K562 (cell line): ENCODE data around the gene CLIC1. TPM values are rescaled to one million over a fixed set of nuclear protein-coding genes. Genes with fewer than 3 reads are reported as not detected.

Source experiments
- C11orf30 ChIP-seq: fragments of 450-650 bp; IDR thresholded peaks from 2 replicates; pipeline ENCODE4 v1.6.1; 2016; ENCODE audit warnings: low read depth, mild to moderate bottlenecking
- CBX3 ChIP-seq, 2 experiments: IDR thresholded peaks; 1 replicate in 1 of 2; 2 replicates in 1 of 2; pipeline ENCODE4 v1.6.1; 2012; ENCODE audit warnings: inconsistent platforms in 2 of 2, low read length in 2 of 2, borderline replicate concordance in 1 of 2, control low read depth in 1 of 2
- CREM ChIP-seq: IDR thresholded peaks from 2 replicates; pipeline ENCODE4 v1.6.1; 2014; ENCODE audit warnings: antibody characterized with exemption, low read depth
- FOXM1 ChIP-seq, 2 experiments: fragments of 450-650 bp in 1 of 2; sonication (generic) in 1 of 2; formaldehyde crosslinking in 1 of 2; IDR thresholded peaks; 2 replicates each; pipeline versions ENCODE4 v1.6.1 to v1.9.0; 2017 to 2022; ENCODE audit warnings: low read depth in 2 of 2, mild to moderate bottlenecking in 2 of 2, missing genetic modification reagents in 1 of 2, moderate library complexity in 1 of 2
- HEY1 ChIP-seq: fragments of 250-450 bp; sonication (Bioruptor Pico); IDR thresholded peaks from 2 replicates; pipeline ENCODE4 v1.5.0; 2020; ENCODE audit warnings: mild to moderate bottlenecking, moderate library complexity, borderline replicate concordance
- HNRNPL ChIP-seq: fragments of 200-400 bp; formaldehyde crosslinking; IDR thresholded peaks from 2 replicates; pipeline ENCODE4 v1.6.1; 2017; ENCODE audit warnings: low read depth, mild to moderate bottlenecking, low read length
- HSF4 ChIP-seq: fragments of 250-450 bp; sonication (Bioruptor Pico); IDR thresholded peaks from 2 replicates; pipeline ENCODE4 v2.1.2; 2022; ENCODE audit warnings: mild to moderate bottlenecking, moderate library complexity, borderline replicate concordance
- NONO ChIP-seq, 2 experiments: fragments of 200-400 bp in 1 of 2; fragments of 450-650 bp in 1 of 2; formaldehyde crosslinking in 1 of 2; IDR thresholded peaks; 2 replicates each; pipeline ENCODE4 v1.6.1; 2017; ENCODE audit warnings: low read depth in 2 of 2, mild to moderate bottlenecking in 2 of 2, moderate library complexity in 2 of 2, low read length in 1 of 2
- RAD51 ChIP-seq: fragments of 450-650 bp; IDR thresholded peaks from 2 replicates; pipeline ENCODE4 v1.7.1; 2016; ENCODE audit warnings: low read depth, mild to moderate bottlenecking, borderline replicate concordance
- SNRNP70 ChIP-seq: fragments of 200-400 bp; formaldehyde crosslinking; optimal IDR thresholded peaks from 2 replicates; pipeline ENCODE3; 2017; ENCODE audit warnings: low read depth, low read length
- ZNF121 ChIP-seq: sonication (generic); formaldehyde crosslinking; conservative IDR thresholded peaks from 2 replicates; pipeline ENCODE4 v1.8.0; 2022; ENCODE audit warnings: missing genetic modification reagents
- ZNF324 ChIP-seq: fragments of 250-450 bp; sonication (Bioruptor Pico); IDR thresholded peaks from 2 replicates; pipeline ENCODE4 v1.4.0; 2020; ENCODE audit warnings: mild to moderate bottlenecking
- ZNF445 ChIP-seq: fragments of 250-450 bp; sonication (Bioruptor Pico); IDR thresholded peaks from 2 replicates; pipeline ENCODE4 v1.4.0; 2020; ENCODE audit warnings: low read depth, mild to moderate bottlenecking, moderate library complexity
- ZNF551 ChIP-seq: fragments of 250-450 bp; sonication (Bioruptor Pico); IDR thresholded peaks from 2 replicates; pipeline ENCODE4 v1.5.0; 2021; ENCODE audit warnings: mild to moderate bottlenecking, moderate library complexity
- ZNF707 ChIP-seq: fragments of 250-450 bp; sonication (Bioruptor Pico); conservative IDR thresholded peaks from 2 replicates; pipeline ENCODE4 v1.8.0; 2022; ENCODE audit warnings: inconsistent platforms, mild to moderate bottlenecking, moderate library complexity
- ZNF785 ChIP-seq: fragments of 250-450 bp; sonication (Bioruptor Pico); IDR thresholded peaks from 2 replicates; pipeline ENCODE4 v1.4.0; 2020; ENCODE audit warnings: mild to moderate bottlenecking
- polyA plus RNA-seq, 8 experiments: library from polyadenylated mRNA; depleted of rRNA in 4 of 8; stranded (reverse) in 5 of 8; unstranded in 3 of 8; fragments of >200 nt; fragmentation: Nextera tagmentation in 2 of 8; fragmentation: Illumina TruSeq in 1 of 8; extraction: Ambion mirVana in 2 of 8; extraction: Trizol in 1 of 8; gene quantifications; 2 replicates each; pipeline versions ENCODE4 v1.2.1 to v1.2.3, GENCODE V29; 2011 to 2014; ENCODE audit warnings: inconsistent platforms in 1 of 8, missing spikeins in 1 of 8
- total RNA-seq, 7 experiments: library from RNA; depleted of rRNA in 6 of 7; stranded (reverse); fragments of >200 nt in 6 of 7; fragmentation: Illumina TruSeq in 2 of 7; extraction: Trizol in 2 of 7; gene quantifications; 2 replicates each; pipeline versions ENCODE4 v1.2.1 to v1.2.3, GENCODE V29; 2011 to 2021; ENCODE audit warnings: low replicate concordance in 1 of 7
- TF ChIP-seq, protein P1 (sequence below): conservative IDR thresholded peaks from 2 replicates; pipeline ENCODE4 v1.6.1; 2011; ENCODE audit warnings: low read depth, mild to moderate bottlenecking, low read length; ENCODE audit not compliant: control insufficient read depth
- TF ChIP-seq, protein P2 (sequence below): sonication (generic); formaldehyde crosslinking; IDR thresholded peaks from 2 replicates; pipeline ENCODE4 v1.8.0; 2022; ENCODE audit warnings: mild to moderate bottlenecking, low read depth, missing genetic modification reagents
- TF ChIP-seq, protein P3 (sequence below): fragments of 450-650 bp; IDR thresholded peaks from 2 replicates; pipeline ENCODE4 v1.7.1; 2018; ENCODE audit warnings: mild to moderate bottlenecking, low read depth; ENCODE audit not compliant: partially characterized antibody
- TF ChIP-seq, protein P4 (sequence below): fragments of 450-650 bp; IDR thresholded peaks from 2 replicates; pipeline ENCODE4 v1.6.1; 2017; ENCODE audit warnings: mild to moderate bottlenecking, moderate library complexity

Gene CLIC1
- total and polyA plus RNA-seq, 9 of the 15 experiments (the other 6 are each of a cell fraction or from before 2014, with no cell fraction given): 1,267 to 2,419 (median 1,808) TPM

DNA sequence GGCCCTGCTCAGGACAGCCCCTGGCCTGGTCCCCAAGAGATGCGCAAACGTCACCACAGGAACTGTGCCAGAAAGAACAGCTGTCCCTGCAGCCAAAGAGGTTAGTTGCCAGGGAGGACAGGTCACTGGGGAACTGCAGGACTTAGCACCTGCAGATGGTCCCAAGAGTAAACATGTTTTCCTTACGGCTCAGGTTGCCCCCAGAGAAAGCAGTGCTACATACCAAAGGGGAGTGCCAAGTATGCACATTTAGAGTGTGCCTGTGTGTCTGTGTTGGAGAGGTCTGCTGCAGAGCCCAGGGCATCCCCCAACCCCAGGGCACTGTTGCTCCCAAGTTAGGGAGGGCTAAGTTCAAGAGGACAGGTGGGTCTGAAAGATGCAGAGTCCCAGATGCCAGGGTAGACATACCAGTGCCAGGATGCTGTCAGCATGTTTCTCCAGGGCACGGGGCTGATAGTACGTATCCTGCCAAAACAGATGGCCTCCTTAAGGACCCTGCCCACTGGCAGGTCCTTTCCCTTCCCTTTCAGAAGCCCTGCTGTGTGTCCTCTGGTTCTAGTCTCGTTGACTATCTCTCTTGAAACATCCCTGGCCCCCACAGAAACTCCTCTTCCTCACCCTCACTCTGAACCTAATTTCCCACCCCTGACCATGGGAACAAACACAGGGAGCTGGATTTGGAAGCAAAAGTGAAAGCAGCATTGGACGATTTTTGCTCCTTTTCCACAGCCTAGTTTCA, 34.5 kb downstream of the CLIC1 start (continued):
- TF ChIP-seq, protein P1, sequence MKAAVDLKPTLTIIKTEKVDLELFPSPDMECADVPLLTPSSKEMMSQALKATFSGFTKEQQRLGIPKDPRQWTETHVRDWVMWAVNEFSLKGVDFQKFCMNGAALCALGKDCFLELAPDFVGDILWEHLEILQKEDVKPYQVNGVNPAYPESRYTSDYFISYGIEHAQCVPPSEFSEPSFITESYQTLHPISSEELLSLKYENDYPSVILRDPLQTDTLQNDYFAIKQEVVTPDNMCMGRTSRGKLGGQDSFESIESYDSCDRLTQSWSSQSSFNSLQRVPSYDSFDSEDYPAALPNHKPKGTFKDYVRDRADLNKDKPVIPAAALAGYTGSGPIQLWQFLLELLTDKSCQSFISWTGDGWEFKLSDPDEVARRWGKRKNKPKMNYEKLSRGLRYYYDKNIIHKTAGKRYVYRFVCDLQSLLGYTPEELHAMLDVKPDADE: 0 out of 2 replicates have a peak, but pooled peaks have one; percentile 22
- TF ChIP-seq CBX3 (IDR thresholded peaks at IDR 0.05; ENCODE audit: borderline replicate concordance in 1 of 2, low read length in 2 of 2) (no peak), ZNF324 (CRISPR knock-in tag) (no peak), ZNF785 (CRISPR knock-in tag) (no peak), ZNF551 (CRISPR knock-in tag) (no peak), HSF4 (CRISPR knock-in tag) (no peak), CREM (peak; percentile 45; the same call in 1 of the 2 replicates), ZNF707 (CRISPR knock-in tag) (no peak), RAD51 (no peak), SNRNP70 (no peak), FOXM1 (IDR thresholded peaks at IDR 0.05; ENCODE audit: low read depth) (no peak), FOXM1 (CRISPR knock-in tag; IDR thresholded peaks at IDR 0.05; ENCODE audit: low read depth) (no peak), ZNF445 (CRISPR knock-in tag) (no peak), HEY1 (no peak), NONO (IDR thresholded peaks at IDR 0.05; ENCODE audit: low read depth in 2 of 2, low read length in 1 of 2) (no peak), C11orf30 (no peak), HNRNPL (no peak), ZNF121 (CRISPR knock-in tag) (no peak)
- TF ChIP-seq, protein P2, sequence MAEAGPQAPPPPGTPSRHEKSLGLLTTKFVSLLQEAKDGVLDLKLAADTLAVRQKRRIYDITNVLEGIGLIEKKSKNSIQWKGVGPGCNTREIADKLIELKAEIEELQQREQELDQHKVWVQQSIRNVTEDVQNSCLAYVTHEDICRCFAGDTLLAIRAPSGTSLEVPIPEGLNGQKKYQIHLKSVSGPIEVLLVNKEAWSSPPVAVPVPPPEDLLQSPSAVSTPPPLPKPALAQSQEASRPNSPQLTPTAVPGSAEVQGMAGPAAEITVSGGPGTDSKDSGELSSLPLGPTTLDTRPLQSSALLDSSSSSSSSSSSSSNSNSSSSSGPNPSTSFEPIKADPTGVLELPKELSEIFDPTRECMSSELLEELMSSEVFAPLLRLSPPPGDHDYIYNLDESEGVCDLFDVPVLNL (CRISPR knock-in tag): peak; percentile 64; the same call in 1 of the 2 replicates
- TF ChIP-seq, protein P3, sequence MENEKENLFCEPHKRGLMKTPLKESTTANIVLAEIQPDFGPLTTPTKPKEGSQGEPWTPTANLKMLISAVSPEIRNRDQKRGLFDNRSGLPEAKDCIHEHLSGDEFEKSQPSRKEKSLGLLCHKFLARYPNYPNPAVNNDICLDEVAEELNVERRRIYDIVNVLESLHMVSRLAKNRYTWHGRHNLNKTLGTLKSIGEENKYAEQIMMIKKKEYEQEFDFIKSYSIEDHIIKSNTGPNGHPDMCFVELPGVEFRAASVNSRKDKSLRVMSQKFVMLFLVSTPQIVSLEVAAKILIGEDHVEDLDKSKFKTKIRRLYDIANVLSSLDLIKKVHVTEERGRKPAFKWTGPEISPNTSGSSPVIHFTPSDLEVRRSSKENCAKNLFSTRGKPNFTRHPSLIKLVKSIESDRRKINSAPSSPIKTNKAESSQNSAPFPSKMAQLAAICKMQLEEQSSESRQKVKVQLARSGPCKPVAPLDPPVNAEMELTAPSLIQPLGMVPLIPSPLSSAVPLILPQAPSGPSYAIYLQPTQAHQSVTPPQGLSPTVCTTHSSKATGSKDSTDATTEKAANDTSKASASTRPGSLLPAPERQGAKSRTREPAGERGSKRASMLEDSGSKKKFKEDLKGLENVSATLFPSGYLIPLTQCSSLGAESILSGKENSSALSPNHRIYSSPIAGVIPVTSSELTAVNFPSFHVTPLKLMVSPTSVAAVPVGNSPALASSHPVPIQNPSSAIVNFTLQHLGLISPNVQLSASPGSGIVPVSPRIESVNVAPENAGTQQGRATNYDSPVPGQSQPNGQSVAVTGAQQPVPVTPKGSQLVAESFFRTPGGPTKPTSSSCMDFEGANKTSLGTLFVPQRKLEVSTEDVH: no peak
- TF ChIP-seq, protein P4, sequence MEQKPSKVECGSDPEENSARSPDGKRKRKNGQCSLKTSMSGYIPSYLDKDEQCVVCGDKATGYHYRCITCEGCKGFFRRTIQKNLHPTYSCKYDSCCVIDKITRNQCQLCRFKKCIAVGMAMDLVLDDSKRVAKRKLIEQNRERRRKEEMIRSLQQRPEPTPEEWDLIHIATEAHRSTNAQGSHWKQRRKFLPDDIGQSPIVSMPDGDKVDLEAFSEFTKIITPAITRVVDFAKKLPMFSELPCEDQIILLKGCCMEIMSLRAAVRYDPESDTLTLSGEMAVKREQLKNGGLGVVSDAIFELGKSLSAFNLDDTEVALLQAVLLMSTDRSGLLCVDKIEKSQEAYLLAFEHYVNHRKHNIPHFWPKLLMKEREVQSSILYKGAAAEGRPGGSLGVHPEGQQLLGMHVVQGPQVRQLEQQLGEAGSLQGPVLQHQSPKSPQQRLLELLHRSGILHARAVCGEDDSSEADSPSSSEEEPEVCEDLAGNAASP: no peak
